H1 (cell line): ENCODE results near the gene EHD2. TPM values are rescaled to one million over a fixed set of nuclear protein-coding genes. Genes with fewer than 3 reads are reported as not detected.

Source experiments
- CTCF ChIA-PET: fragments of 300-600 bp; sonication (Branson Sonifier 250); formaldehyde crosslinking; loops from one replicate; lab custom pipeline; 2021; ENCODE audit not compliant: partially characterized antibody; lab: Charles Lee
- POLR2A ChIA-PET: fragments of 300-600 bp; sonication (Branson Sonifier 250); formaldehyde crosslinking; loops from one replicate; lab custom pipeline; 2021; ENCODE audit warnings: inconsistent platforms; ENCODE audit not compliant: partially characterized antibody; lab: Charles Lee
- DNase-seq, 2 experiments: peaks; one replicate each; pipeline versions ENCODE4 v3.0.0 to v3.0.0-alpha.2; 2010 to 2022; ENCODE audit warnings: low spot score in 2 of 2, low read depth in 1 of 2, mixed read lengths in 1 of 2
- FAIRE-seq: peaks from 2 replicates; lab custom pipeline; 2011; peaks lifted over from hg19 to GRCh38; lab: Jason Lieb, UNC
- H2AFZ ChIP-seq: 2 replicates; pipeline ENCODE4 v1.8.1; 2012; ENCODE audit warnings: low read length, inconsistent platforms
- H2AK5ac ChIP-seq: 2 replicates; pipeline ENCODE4 v1.6.1; 2013; ENCODE audit warnings: low read depth, low read length
- H2BK120ac ChIP-seq: replicated peaks from 2 replicates; pipeline ENCODE3; 2013; ENCODE audit warnings: low read depth, low read length, inconsistent platforms
- H2BK12ac ChIP-seq: 2 replicates; pipeline ENCODE4 v1.6.1; 2013; ENCODE audit warnings: low read depth, low read length
- H2BK15ac ChIP-seq: 2 replicates; pipeline ENCODE4 v1.6.1; 2013; ENCODE audit warnings: low read length
- H2BK20ac ChIP-seq: 2 replicates; pipeline ENCODE4 v1.6.1; 2013; ENCODE audit warnings: low read length
- H2BK5ac ChIP-seq: 2 replicates; pipeline ENCODE4 v1.6.1; 2013; ENCODE audit warnings: low read depth, low read length
- H3K14ac ChIP-seq: 2 replicates; pipeline ENCODE4 v1.6.1; 2013; ENCODE audit warnings: inconsistent platforms; ENCODE audit not compliant: insufficient read length
- H3K18ac ChIP-seq: 2 replicates; pipeline ENCODE4 v1.6.1; 2013; ENCODE audit warnings: low read length; ENCODE audit errors: extremely low read depth
- H3K23ac ChIP-seq: 2 replicates; pipeline ENCODE4 v1.6.1; 2013; ENCODE audit warnings: inconsistent platforms; ENCODE audit not compliant: insufficient read length
- H3K23me2 ChIP-seq: 2 replicates; pipeline ENCODE4 v1.6.1; 2013; ENCODE audit warnings: low read depth, low read length
- H3K27ac ChIP-seq: 2 replicates; pipeline ENCODE4 v1.6.1; 2011; ENCODE audit warnings: low read depth, low read length, inconsistent platforms
- H3K27me3 ChIP-seq, 4 experiments: replicated peaks in 1 of 4; 1 replicate in 1 of 4; 2 replicates in 3 of 4; pipeline versions ENCODE4 v1.6.1 to v1.8.1; 2011 to 2013; ENCODE audit warnings: low read length in 3 of 4, mild to moderate bottlenecking in 3 of 4, inconsistent platforms in 2 of 4, mixed read lengths in 2 of 4, moderate library complexity in 1 of 4; ENCODE audit not compliant: control insufficient read depth in 3 of 4, insufficient read depth in 3 of 4; ENCODE audit errors: extremely low read depth in 1 of 4
- H3K36me3 ChIP-seq, 4 experiments: 2 replicates each; pipeline versions ENCODE4 v1.6.1 to v1.8.1; 2011 to 2013; ENCODE audit warnings: mild to moderate bottlenecking in 4 of 4, low read length in 3 of 4, moderate library complexity in 2 of 4, control low read depth in 1 of 4, inconsistent platforms in 1 of 4; ENCODE audit not compliant: insufficient read depth in 4 of 4, control insufficient read depth in 2 of 4
- H3K4ac ChIP-seq: replicated peaks from 2 replicates; pipeline ENCODE3; 2013; ENCODE audit warnings: low read length, low read depth, mixed read lengths, inconsistent platforms; ENCODE audit not compliant: insufficient read length
- H3K4me1 ChIP-seq, 4 experiments: replicated peaks in 1 of 4; 1 replicate in 1 of 4; 2 replicates in 3 of 4; pipeline versions ENCODE4 v1.6.1 to v1.8.1; 2011 to 2013; ENCODE audit warnings: low read length in 3 of 4, inconsistent platforms in 2 of 4, mixed read lengths in 1 of 4; ENCODE audit not compliant: insufficient read depth in 4 of 4, control insufficient read depth in 3 of 4
- H3K4me2 ChIP-seq, 2 experiments: 2 replicates each; pipeline versions ENCODE4 v1.6.1 to v1.8.1; 2011 to 2013; ENCODE audit warnings: low read depth in 2 of 2, low read length in 2 of 2, control low read depth in 1 of 2, inconsistent platforms in 1 of 2, mild to moderate bottlenecking in 1 of 2; ENCODE audit not compliant: insufficient read depth in 1 of 2
- H3K4me3 ChIP-seq, 4 experiments: fragments of 200-600, 300-600 bp in 1 of 4; sonication (generic), shearing (Covaris generic), sonication (Bioruptor Twin) in 1 of 4; 2 replicates each; pipeline versions ENCODE4 v1.5.1 to v1.8.1; 2011 to 2016; ENCODE audit warnings: low read length in 4 of 4, low read depth in 3 of 4, control low read depth in 2 of 4, inconsistent platforms in 2 of 4, mild to moderate bottlenecking in 2 of 4, mixed read lengths in 1 of 4, moderate library complexity in 1 of 4; ENCODE audit not compliant: insufficient read depth in 2 of 4; ENCODE audit errors: extremely low read depth in 1 of 4
- H3K56ac ChIP-seq: replicated peaks from 2 replicates; pipeline ENCODE3; 2013; ENCODE audit warnings: low read depth, mild to moderate bottlenecking, mixed read lengths, low read length, inconsistent platforms; ENCODE audit not compliant: insufficient read length
- H3K79me1 ChIP-seq: 2 replicates; pipeline ENCODE4 v1.6.1; 2013; ENCODE audit warnings: low read depth, low read length, control low read depth
- H3K79me2 ChIP-seq, 2 experiments: 2 replicates each; pipeline versions ENCODE4 v1.6.1 to v1.8.1; 2012 to 2013; ENCODE audit warnings: low read length in 2 of 2, mild to moderate bottlenecking in 2 of 2, inconsistent platforms in 1 of 2; ENCODE audit not compliant: insufficient read depth in 2 of 2, control insufficient read depth in 1 of 2
- H3K9ac ChIP-seq, 4 experiments: replicated peaks in 1 of 4; 1 replicate in 1 of 4; 2 replicates in 3 of 4; pipeline versions ENCODE4 v1.6.1 to v1.8.1; 2011 to 2013; ENCODE audit warnings: low read depth in 3 of 4, low read length in 3 of 4, control low read depth in 2 of 4, mild to moderate bottlenecking in 2 of 4, moderate library complexity in 2 of 4, inconsistent platforms in 1 of 4; ENCODE audit errors: extremely low read depth in 1 of 4
- H3K9me3 ChIP-seq, 2 experiments: 2 replicates each; pipeline versions ENCODE4 v1.6.1 to v1.8.1; 2012 to 2013; ENCODE audit warnings: mild to moderate bottlenecking in 2 of 2, moderate library complexity in 2 of 2, control low read depth in 1 of 2, inconsistent platforms in 1 of 2, low read depth in 1 of 2, low read length in 1 of 2, mixed read lengths in 1 of 2; ENCODE audit not compliant: insufficient read depth in 2 of 2
- H4K20me1 ChIP-seq, 2 experiments: replicated peaks in 1 of 2; 2 replicates each; pipeline versions ENCODE3 to v1.8.1; 2011 to 2013; ENCODE audit warnings: inconsistent platforms in 2 of 2, low read length in 2 of 2, mild to moderate bottlenecking in 1 of 2; ENCODE audit not compliant: insufficient read depth in 2 of 2, control insufficient read depth in 1 of 2
- H4K5ac ChIP-seq: 2 replicates; pipeline ENCODE4 v1.6.1; 2013; ENCODE audit warnings: low read length, low read depth, mixed read lengths, inconsistent platforms; ENCODE audit not compliant: insufficient read length
- H4K8ac ChIP-seq: 2 replicates; pipeline ENCODE4 v1.8.0; 2013; ENCODE audit warnings: mild to moderate bottlenecking, moderate library complexity, low read length, inconsistent platforms; ENCODE audit not compliant: insufficient read depth; ENCODE audit errors: extremely low read depth
- H4K91ac ChIP-seq: replicated peaks from 2 replicates; pipeline ENCODE3; 2013; ENCODE audit warnings: low read length, mixed read lengths, inconsistent platforms; ENCODE audit not compliant: insufficient read length
- CBX8 ChIP-seq: fragments of 300-800, 300-1000 bp; sonication (generic); IDR thresholded peaks from 2 replicates; pipeline ENCODE4 v1.7.1; 2016; ENCODE audit warnings: low read depth, low read length, borderline replicate concordance
- CEBPB ChIP-seq: IDR thresholded peaks from 2 replicates; pipeline ENCODE4 v1.6.1; 2012; ENCODE audit warnings: low read depth, low read length
- EGR1 ChIP-seq: IDR thresholded peaks from 2 replicates; pipeline ENCODE4 v1.6.1; 2011; ENCODE audit warnings: low read depth, low read length, borderline replicate concordance
- GTF2F1 ChIP-seq: IDR thresholded peaks from 2 replicates; pipeline ENCODE4 v1.6.1; 2012; ENCODE audit warnings: low read depth, low read length, improper control_type of control experiment, borderline replicate concordance
- JUN ChIP-seq: IDR thresholded peaks from 2 replicates; pipeline ENCODE4 v1.6.1; 2011; ENCODE audit warnings: low read depth, mild to moderate bottlenecking, improper control_type of control experiment, low read length
- MAFK ChIP-seq: IDR thresholded peaks from 2 replicates; pipeline ENCODE4 v1.6.1; 2012; ENCODE audit warnings: low read depth, mild to moderate bottlenecking, improper control_type of control experiment, low read length
- SIX5 ChIP-seq: IDR thresholded peaks from 2 replicates; pipeline ENCODE4 v1.6.1; 2011; ENCODE audit warnings: mild to moderate bottlenecking, low read depth, low read length
- SP1 ChIP-seq: IDR thresholded peaks from 2 replicates; pipeline ENCODE4 v1.6.1; 2011; ENCODE audit warnings: low read depth, low read length
- SP4 ChIP-seq: IDR thresholded peaks from 2 replicates; pipeline ENCODE4 v1.6.1; 2012; ENCODE audit warnings: low read length, inconsistent platforms
- SRF ChIP-seq: IDR thresholded peaks from 2 replicates; pipeline ENCODE4 v1.6.1; 2011; ENCODE audit warnings: mild to moderate bottlenecking, low read depth, low read length, moderate library complexity
- TAF1 ChIP-seq: IDR thresholded peaks from 2 replicates; pipeline ENCODE4 v1.6.1; 2011; ENCODE audit warnings: mild to moderate bottlenecking, low read depth, low read length
- TCF12 ChIP-seq: IDR thresholded peaks from 2 replicates; pipeline ENCODE4 v1.6.1; 2011; ENCODE audit warnings: low read depth, mild to moderate bottlenecking, low read length
- WGBS, 2 experiments: shearing (Covaris generic) in 1 of 2; methylation state at CpG; one replicate each; pipeline versions ENCODE4 v1.1.6 to v1.1.7; 2013 to 2015; ENCODE audit warnings: low lambda C conversion rate in 2 of 2, mixed read lengths in 2 of 2, inconsistent platforms in 1 of 2, low coverage in 1 of 2, missing lambda C conversion rate in 1 of 2; ENCODE audit not compliant: insufficient replicate concordance in 2 of 2, insufficient coverage in 1 of 2, insufficient read length in 1 of 2; ENCODE audit errors: extremely low coverage in 1 of 2, missing lambda C conversion rate in 1 of 2; 5-methylcytosine and 5-hydroxymethylcytosine counted together
- polyA plus RNA-seq, 7 experiments: library from polyadenylated mRNA; depleted of rRNA in 3 of 7; stranded (reverse) in 5 of 7; unstranded in 2 of 7; fragments of >200 nt in 5 of 7; fragments of 200-250 nt in 2 of 7; gene quantifications; 1 replicate in 5 of 7; 2 replicates in 1 of 7; 4 replicates in 1 of 7; pipeline versions ENCODE4 v1.2.1 to v1.2.3, GENCODE V29; 2011 to 2013; ENCODE audit warnings: missing spikeins in 2 of 7, mixed read lengths in 2 of 7
- total RNA-seq: library from RNA; stranded (reverse); fragmentation: NEBNext Ultra II Directional; extraction: Animal tissue kit (Norgen Biotek cat#: 25700); gene quantifications from 2 replicates; pipeline ENCODE4 v1.2.1, GENCODE V29; 2021
- TF ChIP-seq, protein P1 (sequence below): IDR thresholded peaks from 2 replicates; pipeline ENCODE4 v1.6.1; 2012; ENCODE audit warnings: low read length, inconsistent platforms

EHD2 gene
- total and polyA plus RNA-seq, 2 of the 8 experiments (the other 6 are each of a cell fraction or from before 2014, with no cell fraction given): 4.5 to 14.3 TPM

GRCh38 chr19:47714339-47714738 is 1.1 kb downstream of the EHD2 start:
- Histone ChIP-seq H2AFZ (no peak overlapping the region), H3K79me2 (no peaks in the 10 kb centered on the region), H3K27me3 (no peaks in the 10 kb centered on the region), H3K18ac (no peak overlapping the region), H3K9ac (no peak overlapping the region), H4K91ac (no peak overlapping the region), H4K20me1 (no peaks in the 10 kb centered on the region), H3K4me2 (no peak overlapping the region), H4K8ac (no peak overlapping the region), H3K56ac (no peak overlapping the region), H3K4ac (no peak overlapping the region), H3K4me3 (peak overlapping the region in 1 of 4 experiments; percentile 66; a peak in 1 of 8 replicates), H4K5ac (no peak overlapping the region), H3K36me3 (no peaks in the 10 kb centered on the region), H3K27ac (no peak overlapping the region), H3K9me3 (peaks cover 3% of the 10 kb centered on the region in 2 experiments; a peak in 1 of 4 replicates), H3K4me1 (peaks cover 0 to 4% (median 3%) of the 10 kb centered on the region in 4 experiments; a peak in 4 of 7 replicates), H3K14ac (no peak overlapping the region), H2BK120ac (no peak overlapping the region), H3K23ac (no peak overlapping the region), H2BK12ac (no peak overlapping the region), H2BK20ac (no peak overlapping the region), H2BK5ac (no peak overlapping the region), H3K79me1 (no peaks in the 10 kb centered on the region), H3K23me2 (peaks cover 5% of the 10 kb centered on the region; the same call in 1 of the 2 replicates), H2AK5ac (no peak overlapping the region), H2BK15ac (no peak overlapping the region)
- DNase-seq (no peak), FAIRE-seq (no peak)
- POLR2A ChIA-PET: interaction anchor here (0.6 to 2.7 kb wide), 4 partner anchors 10 to 135 kb away, joined by 3 to 15 read pairs (median 4); partner anchors contain the start of gene NOP53
- 84% methylated on average over 4 of the region's 4 CpGs; no CpG with 5 or more reads in 1 of the 2 experiments for WGBS, 2 experiments
- CTCF ChIA-PET: interaction anchor here (0.7 to 24.9 kb wide), 12 partner anchors 11 to 430 kb away, joined by 3 to 436 read pairs (median 30); partner anchors contain the start of gene NOP53
- TF ChIP-seq EGR1 (no peak), CBX8 (no peak), SRF (no peak), SIX5 (no peak), TCF12 (no peak), GTF2F1 (no peak), SP1 (no peak), JUN (no peak), MAFK (no peak), SP4 (no peak), TAF1 (no peak), CEBPB (no peak)
- TF ChIP-seq, protein P1, sequence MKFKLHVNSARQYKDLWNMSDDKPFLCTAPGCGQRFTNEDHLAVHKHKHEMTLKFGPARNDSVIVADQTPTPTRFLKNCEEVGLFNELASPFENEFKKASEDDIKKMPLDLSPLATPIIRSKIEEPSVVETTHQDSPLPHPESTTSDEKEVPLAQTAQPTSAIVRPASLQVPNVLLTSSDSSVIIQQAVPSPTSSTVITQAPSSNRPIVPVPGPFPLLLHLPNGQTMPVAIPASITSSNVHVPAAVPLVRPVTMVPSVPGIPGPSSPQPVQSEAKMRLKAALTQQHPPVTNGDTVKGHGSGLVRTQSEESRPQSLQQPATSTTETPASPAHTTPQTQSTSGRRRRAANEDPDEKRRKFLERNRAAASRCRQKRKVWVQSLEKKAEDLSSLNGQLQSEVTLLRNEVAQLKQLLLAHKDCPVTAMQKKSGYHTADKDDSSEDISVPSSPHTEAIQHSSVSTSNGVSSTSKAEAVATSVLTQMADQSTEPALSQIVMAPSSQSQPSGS: no peak
